NT2/D1 (cell line): ENCODE measurements around the gene PAOX.

Experiments used
- SUZ12 ChIP-seq: IDR thresholded peaks from 2 replicates; pipeline ENCODE4 v1.6.1; 2011; ENCODE audit not compliant: insufficient read length, insufficient read depth; ENCODE audit errors: extremely low read depth
- YY1 ChIP-seq: IDR thresholded peaks from 2 replicates; pipeline ENCODE4 v1.6.1; 2011; ENCODE audit not compliant: insufficient read length, insufficient read depth
- ZNF274 ChIP-seq: IDR thresholded peaks from 2 replicates; pipeline ENCODE4 v1.6.1; 2011; ENCODE audit warnings: mild to moderate bottlenecking, low read depth, low read length

GRCh38 chr10:133440633-133441285 lies 61.7 kb downstream of the PAOX start:
- TF ChIP-seq YY1, result no peak
- no peak for TF ChIP-seq SUZ12
- no peak for TF ChIP-seq ZNF274
